HepG2 (cell line): Measurements from ENCODE around the gene WDFY1. TPM values are rescaled to one million over a fixed set of nuclear protein-coding genes. Genes with fewer than 3 reads are reported as not detected.

Source experiments
- ATAC-seq: fragments of 200-7000 bp; cut with Tn5 transposase; 3 replicates; pipeline ENCODE4 v1.9.1; 2020; ENCODE audit warnings: mild to moderate bottlenecking, moderate library complexity
- BruUV-seq: library from RNA; stranded (reverse); fragments of 400-500 nt; replicated peaks from 2 replicates; lab custom pipeline; 2021; lab: Mats Ljungman, UMichigan
- CTCF ChIA-PET: fragments of 300-600 bp; formaldehyde crosslinking; extraction: SDS; loops from one replicate; lab custom pipeline; 2021; ENCODE audit warnings: low total read pairs, inconsistent platforms, low intra/inter-chr PET ratio; lab: Yijun Ruan, JAX
- POLR2A ChIA-PET: fragments of 350-600 bp; sonication (Branson Sonifier 250); formaldehyde crosslinking; loops from one replicate; lab custom pipeline; 2020; ENCODE audit warnings: antibody characterized with exemption, inconsistent platforms; lab: Yijun Ruan, JAX
- DNase-seq: peaks from one replicate; pipeline ENCODE4 v3.0.0-alpha.2; 2015; ENCODE audit warnings: low spot score
- FAIRE-seq: peaks from 3 replicates; lab custom pipeline; 2011; peaks lifted over from hg19 to GRCh38; lab: Jason Lieb, UNC
- H2AFZ ChIP-seq: one replicate; pipeline ENCODE4 v1.6.1; 2011; ENCODE audit warnings: low read length, inconsistent platforms
- H3K27ac ChIP-seq: fragments of 300-600 bp; 3 replicates; pipeline ENCODE4 v1.8.0; 2011; ENCODE audit warnings: mixed run types, mild to moderate bottlenecking, mixed read lengths, low read length, inconsistent platforms; ENCODE audit not compliant: insufficient read depth; ENCODE audit errors: extremely low read length
- H3K27me3 ChIP-seq, 2 experiments: fragments of 200-600 bp in 1 of 2; 2 replicates in 1 of 2; 3 replicates in 1 of 2; pipeline versions ENCODE4 v1.6.0 to v1.8.0; 2011; ENCODE audit warnings: low read length in 2 of 2, mild to moderate bottlenecking in 2 of 2, moderate library complexity in 2 of 2, inconsistent platforms in 1 of 2; ENCODE audit not compliant: insufficient read depth in 2 of 2, control insufficient read depth in 1 of 2
- H3K36me3 ChIP-seq, 2 experiments: fragments of 200-600 bp in 1 of 2; replicated peaks in 1 of 2; 2 replicates in 1 of 2; 3 replicates in 1 of 2; pipeline versions ENCODE4 v1.5.1 to v1.8.0; 2011; ENCODE audit warnings: low read length in 2 of 2, inconsistent platforms in 1 of 2; ENCODE audit not compliant: insufficient read depth in 2 of 2, control insufficient read depth in 1 of 2
- H3K4me1 ChIP-seq: 2 replicates; pipeline ENCODE4 v1.5.1; 2012; ENCODE audit warnings: low read length, inconsistent platforms; ENCODE audit not compliant: insufficient read depth
- H3K4me2 ChIP-seq: 2 replicates; pipeline ENCODE4 v1.6.0; 2011; ENCODE audit warnings: low read depth, low read length, inconsistent platforms
- H3K4me3 ChIP-seq, 3 experiments: fragments of 200-600 bp in 1 of 3; sonication (generic), shearing (Covaris generic) in 1 of 3; replicated peaks in 1 of 3; 2 replicates each; pipeline ENCODE4 v1.5.1; 2011 to 2016; ENCODE audit warnings: low read length in 3 of 3, inconsistent platforms in 2 of 3, low read depth in 2 of 3, mild to moderate bottlenecking in 2 of 3, control low read depth in 1 of 3, mixed read lengths in 1 of 3; ENCODE audit not compliant: insufficient read depth in 1 of 3
- H3K79me2 ChIP-seq: one replicate; pipeline ENCODE4 v1.6.1; 2011; ENCODE audit warnings: low read length, inconsistent platforms; ENCODE audit not compliant: insufficient read depth
- H3K9ac ChIP-seq: 2 replicates; pipeline ENCODE4 v1.6.0; 2011; ENCODE audit warnings: mild to moderate bottlenecking, low read depth, low read length, inconsistent platforms; ENCODE audit not compliant: insufficient read depth
- H3K9me3 ChIP-seq: 2 replicates; pipeline ENCODE4 v1.5.1; 2012; ENCODE audit warnings: mild to moderate bottlenecking, low read length
- H4K20me1 ChIP-seq: 2 replicates; pipeline ENCODE4 v1.6.0; 2011; ENCODE audit warnings: inconsistent platforms, mild to moderate bottlenecking, low read length, moderate library complexity; ENCODE audit not compliant: insufficient read depth
- FOXC1 ChIP-seq: sonication (generic); formaldehyde crosslinking; IDR thresholded peaks from 2 replicates; pipeline ENCODE4 v1.8.0; 2022; ENCODE audit warnings: mild to moderate bottlenecking, missing genetic modification reagents, borderline replicate concordance
- MTF1 ChIP-seq: sonication (generic); formaldehyde crosslinking; IDR thresholded peaks from 2 replicates; pipeline ENCODE4 v1.5.0; 2020; ENCODE audit warnings: missing genetic modification reagents
- SMAD3 ChIP-seq: sonication (generic); formaldehyde crosslinking; IDR thresholded peaks from 2 replicates; pipeline ENCODE4 v1.4.0; 2020; ENCODE audit warnings: missing genetic modification reagents
- ZBTB7A ChIP-seq: sonication (generic); formaldehyde crosslinking; IDR thresholded peaks from 2 replicates; pipeline ENCODE4 v1.8.0; 2022; ENCODE audit warnings: mild to moderate bottlenecking, missing genetic modification reagents
- ZNF12 ChIP-seq: sonication (generic); formaldehyde crosslinking; IDR thresholded peaks from 2 replicates; pipeline ENCODE4 v1.5.0; 2020; ENCODE audit warnings: missing genetic modification reagents
- ZNF333 ChIP-seq: sonication (generic); formaldehyde crosslinking; IDR thresholded peaks from 2 replicates; pipeline ENCODE4 v1.4.0; 2020; ENCODE audit warnings: mild to moderate bottlenecking, missing genetic modification reagents, borderline replicate concordance
- ZNF451 ChIP-seq: sonication (generic); formaldehyde crosslinking; IDR thresholded peaks from 2 replicates; pipeline ENCODE4 v1.5.0; 2020; ENCODE audit warnings: mild to moderate bottlenecking, missing genetic modification reagents
- ZNF549 ChIP-seq: sonication (generic); formaldehyde crosslinking; IDR thresholded peaks from 2 replicates; pipeline ENCODE4 v1.5.0; 2020; ENCODE audit warnings: missing genetic modification reagents
- WGBS: methylation state at CpG from one replicate; pipeline ENCODE4 v1.1.6; 2017; ENCODE audit warnings: low lambda C conversion rate; 5-methylcytosine and 5-hydroxymethylcytosine counted together
- in situ Hi-C: cut with HindIII; loops from 2 replicates; pipeline ENCODE4 v1.10.0; 2017; ENCODE audit warnings: low pct_unique_long_range_greater_than_20kb; ENCODE audit not compliant: extremely low pct_ligation_motif_present
- intact Hi-C: fragments of 100-400 bp; cut with micrococcal nuclease; formaldehyde crosslinking; loops from one replicate; pipeline ENCODE4 v1.10.0; 2022; ENCODE audit not compliant: unreplicated experiment
- polyA plus RNA-seq, 8 experiments: library from polyadenylated mRNA; depleted of rRNA in 3 of 8; stranded (reverse) in 7 of 8; unstranded in 1 of 8; fragments of >200 nt; fragmentation: Illumina TruSeq in 4 of 8; extraction: Trizol in 4 of 8; gene quantifications; 2 replicates each; pipeline versions ENCODE4 v1.2.1 to v1.2.3, GENCODE V29; 2011 to 2016; ENCODE audit warnings: low read depth in 4 of 8, missing spikeins in 1 of 8, mixed read lengths in 1 of 8; ENCODE audit not compliant: insufficient read depth in 1 of 8
- total RNA-seq, 5 experiments: library from RNA; depleted of rRNA; stranded (reverse); fragments of >200 nt; fragmentation: Illumina TruSeq; extraction: Trizol; gene quantifications; 2 replicates each; pipeline ENCODE4 v1.2.3, GENCODE V29; 2016; ENCODE audit warnings: low read depth in 1 of 5
- TF ChIP-seq, protein P1 (sequence below): sonication (generic); formaldehyde crosslinking; IDR thresholded peaks from 2 replicates; pipeline ENCODE4 v1.4.0; 2020; ENCODE audit warnings: missing genetic modification reagents, mild to moderate bottlenecking, borderline replicate concordance
- TF ChIP-seq, protein P2 (sequence below): fragments of 450-650 bp; IDR thresholded peaks from 2 replicates; pipeline ENCODE4 v1.6.1; 2017; ENCODE audit warnings: mild to moderate bottlenecking

Gene WDFY1
- total and polyA plus RNA-seq, 2 of the 13 experiments (the other 11 are each of a cell fraction or from before 2014, with no cell fraction given) = 77.0 to 78.4 TPM

DNA sequence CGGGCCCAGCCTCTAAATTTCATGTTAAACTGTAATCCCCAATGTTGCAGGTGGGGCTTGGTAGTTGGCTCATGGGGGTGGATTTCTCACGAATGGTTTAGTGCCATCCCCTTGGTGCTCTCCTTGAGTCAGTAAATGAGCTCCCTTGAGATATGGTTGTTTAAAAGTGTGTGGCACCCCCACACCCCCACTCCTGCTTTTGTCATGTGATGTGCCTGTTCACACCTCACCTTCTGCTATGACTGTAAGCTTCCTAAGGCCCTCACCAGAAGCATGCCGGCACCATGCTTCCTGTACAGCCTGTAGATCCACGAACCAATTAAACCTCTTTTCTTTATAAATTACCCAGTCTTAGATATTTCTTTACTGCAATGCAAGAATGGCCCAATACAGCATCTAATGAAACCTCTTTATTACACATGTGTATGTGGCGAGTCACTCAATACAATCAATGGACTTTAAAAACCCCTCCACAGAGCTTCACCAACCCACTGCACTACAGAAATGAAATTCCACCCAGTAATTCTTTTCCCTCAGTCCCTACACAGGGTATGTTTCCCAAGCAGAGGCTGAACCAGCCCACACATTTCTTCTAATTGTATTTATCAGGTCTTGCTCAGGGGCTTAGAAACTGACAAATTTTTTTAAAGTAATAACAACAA is 47.3 kb downstream of the WDFY1 start (continued):
- TF ChIP-seq ZNF12 (CRISPR knock-in tag) (no peak), SMAD3 (no peak)

DNA sequence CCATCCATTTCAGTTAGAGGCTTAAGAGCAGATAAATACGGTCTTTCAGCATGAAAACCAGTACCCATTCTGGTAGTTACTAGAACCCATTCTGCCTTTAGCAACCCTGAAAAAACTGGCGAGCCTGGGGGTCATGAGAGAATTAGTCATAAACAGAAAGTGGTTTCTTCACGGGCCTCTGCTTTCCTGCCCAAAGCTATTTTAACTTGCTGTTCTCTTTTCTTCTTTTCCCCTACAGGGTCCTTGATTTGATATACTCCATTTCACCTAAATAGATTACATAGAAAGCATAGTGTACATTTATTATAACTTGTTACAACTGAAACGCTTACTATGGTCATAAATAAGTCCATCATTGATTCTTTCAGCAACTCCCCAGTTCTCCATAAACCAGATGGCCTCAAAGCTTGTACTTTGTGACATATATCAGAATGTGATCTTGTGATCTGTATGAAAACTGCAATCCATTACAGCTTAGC is 48.3 kb downstream of the WDFY1 start:
- Histone ChIP-seq H3K9ac (no peak overlapping the region), H4K20me1 (no peaks in the 10 kb centered on the region; the same call in 1 of the 2 replicates), H3K36me3 (peaks cover 19 to 64% of the 10 kb centered on the region in 2 experiments), H2AFZ (no peak overlapping the region), H3K4me3 (no peak overlapping the region), H3K27ac (no peak overlapping the region), H3K4me2 (no peak overlapping the region), H3K4me1 (peaks cover 15% of the 10 kb centered on the region), H3K9me3 (no peaks in the 10 kb centered on the region), H3K27me3 (no peaks in the 10 kb centered on the region), H3K79me2 (no peaks in the 10 kb centered on the region)
- BruUV-seq = no TSS peak
- WGBS = 97% methylated on average over 4 of the region's 4 CpGs
- no peak for ATAC-seq
- POLR2A ChIA-PET = no interaction called here
- no peak for FAIRE-seq
- no peak for DNase-seq
- intact Hi-C loops = loop anchor here (5.0 kb wide), 1 partner anchor 60 kb away; the partner anchor contains the start of gene AP1S3
- CTCF ChIA-PET = no interaction called here
- TF ChIP-seq MTF1 (no peak), ZNF451 (CRISPR knock-in tag) (no peak), ZNF549 (CRISPR knock-in tag) (no peak), ZBTB7A (CRISPR knock-in tag) (no peak), ZNF333 (CRISPR knock-in tag) (no peak), FOXC1 (no peak)
- TF ChIP-seq, protein P1, sequence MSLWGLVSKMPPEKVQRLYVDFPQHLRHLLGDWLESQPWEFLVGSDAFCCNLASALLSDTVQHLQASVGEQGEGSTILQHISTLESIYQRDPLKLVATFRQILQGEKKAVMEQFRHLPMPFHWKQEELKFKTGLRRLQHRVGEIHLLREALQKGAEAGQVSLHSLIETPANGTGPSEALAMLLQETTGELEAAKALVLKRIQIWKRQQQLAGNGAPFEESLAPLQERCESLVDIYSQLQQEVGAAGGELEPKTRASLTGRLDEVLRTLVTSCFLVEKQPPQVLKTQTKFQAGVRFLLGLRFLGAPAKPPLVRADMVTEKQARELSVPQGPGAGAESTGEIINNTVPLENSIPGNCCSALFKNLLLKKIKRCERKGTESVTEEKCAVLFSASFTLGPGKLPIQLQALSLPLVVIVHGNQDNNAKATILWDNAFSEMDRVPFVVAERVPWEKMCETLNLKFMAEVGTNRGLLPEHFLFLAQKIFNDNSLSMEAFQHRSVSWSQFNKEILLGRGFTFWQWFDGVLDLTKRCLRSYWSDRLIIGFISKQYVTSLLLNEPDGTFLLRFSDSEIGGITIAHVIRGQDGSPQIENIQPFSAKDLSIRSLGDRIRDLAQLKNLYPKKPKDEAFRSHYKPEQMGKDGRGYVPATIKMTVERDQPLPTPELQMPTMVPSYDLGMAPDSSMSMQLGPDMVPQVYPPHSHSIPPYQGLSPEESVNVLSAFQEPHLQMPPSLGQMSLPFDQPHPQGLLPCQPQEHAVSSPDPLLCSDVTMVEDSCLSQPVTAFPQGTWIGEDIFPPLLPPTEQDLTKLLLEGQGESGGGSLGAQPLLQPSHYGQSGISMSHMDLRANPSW (CRISPR knock-in tag) = no peak
- TF ChIP-seq, protein P2, sequence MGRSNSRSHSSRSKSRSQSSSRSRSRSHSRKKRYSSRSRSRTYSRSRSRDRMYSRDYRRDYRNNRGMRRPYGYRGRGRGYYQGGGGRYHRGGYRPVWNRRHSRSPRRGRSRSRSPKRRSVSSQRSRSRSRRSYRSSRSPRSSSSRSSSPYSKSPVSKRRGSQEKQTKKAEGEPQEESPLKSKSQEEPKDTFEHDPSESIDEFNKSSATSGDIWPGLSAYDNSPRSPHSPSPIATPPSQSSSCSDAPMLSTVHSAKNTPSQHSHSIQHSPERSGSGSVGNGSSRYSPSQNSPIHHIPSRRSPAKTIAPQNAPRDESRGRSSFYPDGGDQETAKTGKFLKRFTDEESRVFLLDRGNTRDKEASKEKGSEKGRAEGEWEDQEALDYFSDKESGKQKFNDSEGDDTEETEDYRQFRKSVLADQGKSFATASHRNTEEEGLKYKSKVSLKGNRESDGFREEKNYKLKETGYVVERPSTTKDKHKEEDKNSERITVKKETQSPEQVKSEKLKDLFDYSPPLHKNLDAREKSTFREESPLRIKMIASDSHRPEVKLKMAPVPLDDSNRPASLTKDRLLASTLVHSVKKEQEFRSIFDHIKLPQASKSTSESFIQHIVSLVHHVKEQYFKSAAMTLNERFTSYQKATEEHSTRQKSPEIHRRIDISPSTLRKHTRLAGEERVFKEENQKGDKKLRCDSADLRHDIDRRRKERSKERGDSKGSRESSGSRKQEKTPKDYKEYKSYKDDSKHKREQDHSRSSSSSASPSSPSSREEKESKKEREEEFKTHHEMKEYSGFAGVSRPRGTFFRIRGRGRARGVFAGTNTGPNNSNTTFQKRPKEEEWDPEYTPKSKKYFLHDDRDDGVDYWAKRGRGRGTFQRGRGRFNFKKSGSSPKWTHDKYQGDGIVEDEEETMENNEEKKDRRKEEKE = no peak
- in situ Hi-C loops = no loop called here
